SU-DHL-6 (cell line): Measurements from ENCODE around the gene PHKA1.

Source experiments
- H2AFZ ChIP-seq: fragments of 200-600 bp; sonication (generic); 2 replicates; pipeline ENCODE4 v1.6.1; 2014; ENCODE audit warnings: low read depth, mild to moderate bottlenecking, moderate library complexity, mixed read lengths, antibody characterized with exemption, low read length; ENCODE audit not compliant: severe bottlenecking
- H3F3A ChIP-seq: fragments of 200-600 bp; shearing (Covaris generic); 2 replicates; pipeline ENCODE4 v1.6.0; 2016; ENCODE audit warnings: antibody characterized with exemption, mild to moderate bottlenecking; ENCODE audit not compliant: insufficient read depth
- H3K27ac ChIP-seq: fragments of 200-600 bp; sonication (generic); 2 replicates; pipeline ENCODE4 v1.5.1; 2016; ENCODE audit warnings: low read depth, mild to moderate bottlenecking, low read length, moderate library complexity, mixed read lengths
- H3K27me3 ChIP-seq: fragments of 200-600 bp; sonication (generic), shearing (Covaris generic); 2 replicates; pipeline ENCODE4 v1.6.0; 2014; ENCODE audit warnings: mild to moderate bottlenecking, low read length
- H3K36me3 ChIP-seq: fragments of 200-600 bp; sonication (generic); 2 replicates; pipeline ENCODE4 v1.6.1; 2014; ENCODE audit warnings: mild to moderate bottlenecking, low read length, mixed read lengths
- H3K4me2 ChIP-seq: fragments of 300-600, 200-600 bp; shearing (Covaris generic), sonication (generic); 2 replicates; pipeline ENCODE4 v1.6.0; 2014; ENCODE audit warnings: low read length, low read depth, mild to moderate bottlenecking; ENCODE audit not compliant: poor library complexity, severe bottlenecking
- H3K4me3 ChIP-seq: fragments of 200-600 bp; sonication (generic); 2 replicates; pipeline ENCODE4 v1.5.1; 2014; ENCODE audit warnings: antibody characterized with exemption, low read length, mild to moderate bottlenecking, mixed read lengths; ENCODE audit not compliant: insufficient read depth, poor library complexity, severe bottlenecking
- H3K79me2 ChIP-seq: fragments of 200-600 bp; sonication (generic); 2 replicates; pipeline ENCODE4 v1.6.1; 2014; ENCODE audit warnings: mild to moderate bottlenecking, low read length, moderate library complexity; ENCODE audit not compliant: insufficient read depth
- H3K9ac ChIP-seq: fragments of 200-600 bp; sonication (generic); 2 replicates; pipeline ENCODE4 v1.7.0; 2014; ENCODE audit warnings: mild to moderate bottlenecking, low read length
- H3K9me2 ChIP-seq: fragments of 200-600 bp; sonication (generic); replicated peaks from 2 replicates; pipeline ENCODE4 v1.6.1; 2014; ENCODE audit warnings: low read length; ENCODE audit not compliant: insufficient read depth
- H3K9me3 ChIP-seq: fragments of 200-600 bp; sonication (generic); 2 replicates; pipeline ENCODE4 v1.6.1; 2014; ENCODE audit warnings: low read length, mixed read lengths; ENCODE audit not compliant: insufficient read depth
- H4K20me1 ChIP-seq: fragments of 200-600 bp; sonication (generic); 2 replicates; pipeline ENCODE4 v1.6.1; 2014; ENCODE audit warnings: low read depth, mild to moderate bottlenecking, antibody characterized with exemption, low read length, moderate library complexity, mixed read lengths
- CTCF ChIP-seq: fragments of 200-600 bp; sonication (generic); IDR thresholded peaks from one replicate; pipeline ENCODE4 v1.5.1; 2017; ENCODE audit warnings: antibody characterized with exemption, mild to moderate bottlenecking, low read length, moderate library complexity; ENCODE audit not compliant: insufficient read depth, poor library complexity, severe bottlenecking
- EZH2phosphoT487 ChIP-seq: fragments of 200-600 bp; sonication (generic), shearing (Covaris generic); conservative IDR thresholded peaks from 2 replicates; pipeline ENCODE4 v1.6.1; 2018; ENCODE audit warnings: mild to moderate bottlenecking, antibody characterized with exemption, low read length, moderate library complexity, mixed read lengths

PHKA1 gene

GRCh38 chrX:72687396-72687795, 26.7 kb downstream of the PHKA1 start:
- Histone ChIP-seq H3K4me2 (no peak overlapping the region), H3K79me2 (no peaks in the 10 kb centered on the region), H3K9me3 (no peaks in the 10 kb centered on the region), H3K27ac (no peak overlapping the region), H3K4me3 (no peak overlapping the region), H3K9me2 (no peaks in the 10 kb centered on the region), H4K20me1 (no peaks in the 10 kb centered on the region), H3K27me3 (no peaks in the 10 kb centered on the region), H3F3A (no peaks in the 10 kb centered on the region), H3K36me3 (no peaks in the 10 kb centered on the region), H3K9ac (no peak overlapping the region), H2AFZ (no peak overlapping the region)
- TF ChIP-seq CTCF (no peak), EZH2phosphoT487 (no peak)

DNA sequence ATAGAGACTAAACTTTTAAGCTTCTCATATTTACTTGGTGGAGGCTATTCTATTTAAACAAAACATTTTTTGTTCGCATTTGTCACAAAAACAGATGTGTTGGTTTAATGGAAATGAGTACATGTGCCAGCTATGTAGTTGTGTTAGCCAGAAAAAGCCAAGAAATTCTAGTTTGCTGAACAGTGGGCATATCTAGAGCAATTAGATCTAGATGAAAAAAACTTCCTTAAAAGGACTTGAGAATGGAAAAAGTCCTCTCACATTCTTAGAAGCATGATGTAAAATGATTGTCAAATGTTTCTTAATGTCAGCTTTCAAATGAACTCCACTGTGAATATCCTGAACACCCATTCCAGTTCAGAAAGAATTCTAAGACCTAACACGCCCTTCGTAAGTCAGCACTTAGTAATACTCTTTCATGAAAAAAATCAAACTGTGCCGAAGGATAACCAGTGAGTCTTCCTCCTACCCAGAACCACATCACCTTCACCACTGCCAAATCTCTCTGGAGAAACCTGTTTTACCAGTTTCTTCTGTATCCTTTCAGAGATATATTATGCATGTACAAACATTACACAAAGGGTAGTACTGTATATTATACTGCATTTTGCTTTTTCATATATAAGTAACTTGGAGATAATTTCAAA, 28.2 kb downstream of the PHKA1 start:
- Histone ChIP-seq H3K27me3 (no peaks in the 10 kb centered on the region), H3K27ac (no peak overlapping the region), H3F3A (no peaks in the 10 kb centered on the region)

DNA sequence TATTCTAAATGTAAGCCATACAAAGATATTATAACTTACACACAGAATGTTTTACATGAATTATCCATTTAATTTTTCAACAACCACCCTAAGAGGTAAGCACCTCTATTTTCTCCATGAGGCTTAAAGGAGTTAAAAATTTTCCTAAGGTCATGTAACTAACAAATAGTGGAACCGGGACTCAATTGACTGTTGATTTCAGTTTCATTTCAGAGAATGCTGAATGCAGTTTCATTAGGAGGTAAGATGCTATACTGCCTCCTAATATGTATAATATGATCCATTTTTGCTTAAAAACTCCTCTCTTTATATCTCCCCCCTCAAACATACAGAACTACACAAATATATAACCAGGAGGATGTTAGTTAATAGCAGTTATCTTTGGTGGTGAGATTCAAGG, 29.1 kb downstream of the PHKA1 start:
- H3K9me2 ChIP-seq: no peaks in the 10 kb centered on the region
- H3K27me3 ChIP-seq: no peaks in the 10 kb centered on the region
- no peaks in the 10 kb centered on the region for H3K36me3 ChIP-seq
- no peak overlapping the region for H2AFZ ChIP-seq
- H3K27ac ChIP-seq: no peak overlapping the region
- H3K4me3 ChIP-seq: no peak overlapping the region
- no peak overlapping the region for H3K9ac ChIP-seq
- H3K9me3 ChIP-seq: no peaks in the 10 kb centered on the region
- no peak for TF ChIP-seq CTCF
- TF ChIP-seq EZH2phosphoT487: no peak
- no peaks in the 10 kb centered on the region for H3K79me2 ChIP-seq
- no peak overlapping the region for H3K4me2 ChIP-seq
- H4K20me1 ChIP-seq: no peaks in the 10 kb centered on the region
- no peaks in the 10 kb centered on the region for H3F3A ChIP-seq

More for the DNA sequence above, 28.2 kb downstream of the PHKA1 start:
- Histone ChIP-seq H2AFZ (no peak overlapping the region), H3K36me3 (no peaks in the 10 kb centered on the region), H3K4me3 (no peak overlapping the region), H3K9me2 (no peaks in the 10 kb centered on the region), H3K9me3 (no peaks in the 10 kb centered on the region), H3K4me2 (no peak overlapping the region), H3K79me2 (no peaks in the 10 kb centered on the region), H4K20me1 (no peaks in the 10 kb centered on the region), H3K9ac (no peak overlapping the region)
- TF ChIP-seq CTCF (no peak), EZH2phosphoT487 (no peak)
